HepG2 (cell line): ENCODE results near the gene CNDP1. TPM values are rescaled to one million over a fixed set of nuclear protein-coding genes. Genes with fewer than 3 reads are reported as not detected.

ENCODE experiments used
- ATAC-seq: fragments of 200-7000 bp; cut with Tn5 transposase; 3 replicates; pipeline ENCODE4 v1.9.1; 2020; ENCODE audit warnings: mild to moderate bottlenecking, moderate library complexity
- BruUV-seq: library from RNA; stranded (reverse); fragments of 400-500 nt; replicated peaks from 2 replicates; lab custom pipeline; 2021; lab: Mats Ljungman, UMichigan
- CTCF ChIA-PET: fragments of 300-600 bp; formaldehyde crosslinking; extraction: SDS; loops from one replicate; lab custom pipeline; 2021; ENCODE audit warnings: low total read pairs, inconsistent platforms, low intra/inter-chr PET ratio; lab: Yijun Ruan, JAX
- POLR2A ChIA-PET: fragments of 350-600 bp; sonication (Branson Sonifier 250); formaldehyde crosslinking; loops from one replicate; lab custom pipeline; 2020; ENCODE audit warnings: antibody characterized with exemption, inconsistent platforms; lab: Yijun Ruan, JAX
- DNase-seq: peaks from one replicate; pipeline ENCODE4 v3.0.0-alpha.2; 2015; ENCODE audit warnings: low spot score
- FAIRE-seq: peaks from 3 replicates; lab custom pipeline; 2011; peaks lifted over from hg19 to GRCh38; lab: Jason Lieb, UNC
- H2AFZ ChIP-seq: one replicate; pipeline ENCODE4 v1.6.1; 2011; ENCODE audit warnings: low read length, inconsistent platforms
- H3K27ac ChIP-seq: fragments of 300-600 bp; 3 replicates; pipeline ENCODE4 v1.8.0; 2011; ENCODE audit warnings: mixed run types, mild to moderate bottlenecking, mixed read lengths, low read length, inconsistent platforms; ENCODE audit not compliant: insufficient read depth; ENCODE audit errors: extremely low read length
- H3K27me3 ChIP-seq, 2 experiments: fragments of 200-600 bp in 1 of 2; 2 replicates in 1 of 2; 3 replicates in 1 of 2; pipeline versions ENCODE4 v1.6.0 to v1.8.0; 2011; ENCODE audit warnings: low read length in 2 of 2, mild to moderate bottlenecking in 2 of 2, moderate library complexity in 2 of 2, inconsistent platforms in 1 of 2; ENCODE audit not compliant: insufficient read depth in 2 of 2, control insufficient read depth in 1 of 2
- H3K36me3 ChIP-seq, 2 experiments: fragments of 200-600 bp in 1 of 2; replicated peaks in 1 of 2; 2 replicates in 1 of 2; 3 replicates in 1 of 2; pipeline versions ENCODE4 v1.5.1 to v1.8.0; 2011; ENCODE audit warnings: low read length in 2 of 2, inconsistent platforms in 1 of 2; ENCODE audit not compliant: insufficient read depth in 2 of 2, control insufficient read depth in 1 of 2
- H3K4me1 ChIP-seq: 2 replicates; pipeline ENCODE4 v1.5.1; 2012; ENCODE audit warnings: low read length, inconsistent platforms; ENCODE audit not compliant: insufficient read depth
- H3K4me2 ChIP-seq: 2 replicates; pipeline ENCODE4 v1.6.0; 2011; ENCODE audit warnings: low read depth, low read length, inconsistent platforms
- H3K4me3 ChIP-seq, 3 experiments: fragments of 200-600 bp in 1 of 3; sonication (generic), shearing (Covaris generic) in 1 of 3; replicated peaks in 1 of 3; 2 replicates each; pipeline ENCODE4 v1.5.1; 2011 to 2016; ENCODE audit warnings: low read length in 3 of 3, inconsistent platforms in 2 of 3, low read depth in 2 of 3, mild to moderate bottlenecking in 2 of 3, control low read depth in 1 of 3, mixed read lengths in 1 of 3; ENCODE audit not compliant: insufficient read depth in 1 of 3
- H3K79me2 ChIP-seq: one replicate; pipeline ENCODE4 v1.6.1; 2011; ENCODE audit warnings: low read length, inconsistent platforms; ENCODE audit not compliant: insufficient read depth
- H3K9ac ChIP-seq: 2 replicates; pipeline ENCODE4 v1.6.0; 2011; ENCODE audit warnings: mild to moderate bottlenecking, low read depth, low read length, inconsistent platforms; ENCODE audit not compliant: insufficient read depth
- H3K9me3 ChIP-seq: 2 replicates; pipeline ENCODE4 v1.5.1; 2012; ENCODE audit warnings: mild to moderate bottlenecking, low read length
- H4K20me1 ChIP-seq: 2 replicates; pipeline ENCODE4 v1.6.0; 2011; ENCODE audit warnings: inconsistent platforms, mild to moderate bottlenecking, low read length, moderate library complexity; ENCODE audit not compliant: insufficient read depth
- ATF2 ChIP-seq: sonication (generic); formaldehyde crosslinking; IDR thresholded peaks from 2 replicates; pipeline ENCODE4 v1.4.0; 2020; ENCODE audit warnings: missing genetic modification reagents
- FOSL2 ChIP-seq: sonication (generic); formaldehyde crosslinking; IDR thresholded peaks from 2 replicates; pipeline ENCODE4 v1.4.0; 2020; ENCODE audit warnings: missing genetic modification reagents
- FOXA1 ChIP-seq, 2 experiments: fragments of 450-650 bp in 1 of 2; sonication (generic) in 1 of 2; formaldehyde crosslinking in 1 of 2; IDR thresholded peaks; 2 replicates each; pipeline versions ENCODE4 v1.4.0 to v1.6.1; 2016 to 2020; ENCODE audit warnings: missing genetic modification reagents in 1 of 2
- FOXA3 ChIP-seq: IDR thresholded peaks from 2 replicates; pipeline ENCODE4 v1.6.1; 2016; ENCODE audit warnings: missing genetic modification reagents, missing compliant biosample characterization
- FOXP1 ChIP-seq, 2 experiments: fragments of 450-650 bp in 1 of 2; IDR thresholded peaks; 2 replicates each; pipeline ENCODE4 v1.6.1; 2017 to 2018; ENCODE audit warnings: antibody characterized with exemption in 1 of 2
- KLF9 ChIP-seq: IDR thresholded peaks from 2 replicates; pipeline ENCODE4 v1.6.1; 2016; ENCODE audit warnings: low read depth
- NR2F6 ChIP-seq, 2 experiments: IDR thresholded peaks; 2 replicates each; pipeline ENCODE4 v1.6.1; 2016; ENCODE audit warnings: antibody characterized with exemption in 1 of 2, mild to moderate bottlenecking in 1 of 2
- RBFOX2 ChIP-seq: fragments of 200-400 bp; formaldehyde crosslinking; IDR thresholded peaks from 2 replicates; pipeline ENCODE4 v1.6.1; 2017; ENCODE audit warnings: low read depth, mild to moderate bottlenecking, low read length
- ZNF12 ChIP-seq: sonication (generic); formaldehyde crosslinking; IDR thresholded peaks from 2 replicates; pipeline ENCODE4 v1.5.0; 2020; ENCODE audit warnings: missing genetic modification reagents
- ZNF556 ChIP-seq: sonication (generic); formaldehyde crosslinking; IDR thresholded peaks from 2 replicates; pipeline ENCODE4 v1.4.0; 2020; ENCODE audit warnings: mild to moderate bottlenecking, missing genetic modification reagents, borderline replicate concordance
- WGBS: methylation state at CpG from one replicate; pipeline ENCODE4 v1.1.6; 2017; ENCODE audit warnings: low lambda C conversion rate; 5-methylcytosine and 5-hydroxymethylcytosine counted together
- in situ Hi-C: cut with HindIII; loops from 2 replicates; pipeline ENCODE4 v1.10.0; 2017; ENCODE audit warnings: low pct_unique_long_range_greater_than_20kb; ENCODE audit not compliant: extremely low pct_ligation_motif_present
- intact Hi-C: fragments of 100-400 bp; cut with micrococcal nuclease; formaldehyde crosslinking; loops from one replicate; pipeline ENCODE4 v1.10.0; 2022; ENCODE audit not compliant: unreplicated experiment
- polyA plus RNA-seq, 8 experiments: library from polyadenylated mRNA; depleted of rRNA in 3 of 8; stranded (reverse) in 7 of 8; unstranded in 1 of 8; fragments of >200 nt; fragmentation: Illumina TruSeq in 4 of 8; extraction: Trizol in 4 of 8; gene quantifications; 2 replicates each; pipeline versions ENCODE4 v1.2.1 to v1.2.3, GENCODE V29; 2011 to 2016; ENCODE audit warnings: low read depth in 4 of 8, missing spikeins in 1 of 8, mixed read lengths in 1 of 8; ENCODE audit not compliant: insufficient read depth in 1 of 8
- total RNA-seq, 5 experiments: library from RNA; depleted of rRNA; stranded (reverse); fragments of >200 nt; fragmentation: Illumina TruSeq; extraction: Trizol; gene quantifications; 2 replicates each; pipeline ENCODE4 v1.2.3, GENCODE V29; 2016; ENCODE audit warnings: low read depth in 1 of 5

Gene CNDP1
- total and polyA plus RNA-seq, 2 of the 13 experiments (the other 11 are each of a cell fraction or from before 2014, with no cell fraction given) = 0.01 TPM; not detected in 1

- intact Hi-C loops (no loop called here), in situ Hi-C loops (no loop called here)
- H3K27me3 ChIP-seq = no peaks in the 10 kb centered on the region
- TF ChIP-seq NR2F6 (IDR thresholded peaks at IDR 0.05) (no peak), NR2F6 (CRISPR knock-in tag; IDR thresholded peaks at IDR 0.05) (no peak), KLF9 (CRISPR knock-in tag) (no peak), RBFOX2 (no peak)
- POLR2A ChIA-PET = no interaction called here
- DNase-seq = no peak
- no peak overlapping the region for H2AFZ ChIP-seq
- no peaks in the 10 kb centered on the region for H3K36me3 ChIP-seq
- CTCF ChIA-PET = no interaction called here
- H4K20me1 ChIP-seq = no peaks in the 10 kb centered on the region
- no peak for ATAC-seq
- H3K27ac ChIP-seq = no peak overlapping the region
- WGBS = 86% methylated on average over 1 of the region's 1 CpG
- no peak for FAIRE-seq
- H3K4me1 ChIP-seq = peaks cover 20% of the 10 kb centered on the region
- no peaks in the 10 kb centered on the region for H3K79me2 ChIP-seq
- no peak overlapping the region for H3K9ac ChIP-seq
- no TSS peak for BruUV-seq
- H3K4me2 ChIP-seq = no peak overlapping the region
- H3K9me3 ChIP-seq = no peaks in the 10 kb centered on the region
- no peak overlapping the region for H3K4me3 ChIP-seq
These were observed 79.1 kb downstream of the CNDP1 start for GRCh38 chr18:74613381-74613780.

- no peak overlapping the region for H2AFZ ChIP-seq
- H3K4me3 ChIP-seq = no peak overlapping the region
- DNase-seq = no peak
- H3K27ac ChIP-seq = no peak overlapping the region
- intact Hi-C loops = no loop called here
- in situ Hi-C loops = no loop called here
- no peak for ATAC-seq
- 60% methylated on average over 7 of the region's 7 CpGs for WGBS
- CTCF ChIA-PET = no interaction called here
- no peaks in the 10 kb centered on the region for H4K20me1 ChIP-seq
- TF ChIP-seq ATF2 (CRISPR knock-in tag) = no peak
- no peak for TF ChIP-seq FOXA1 (IDR thresholded peaks at IDR 0.05)
- TF ChIP-seq FOXA1 (CRISPR knock-in tag; IDR thresholded peaks at IDR 0.05) = 0 out of 2 replicates have a peak, but pooled peaks have one; percentile 32
- TF ChIP-seq ZNF556 (CRISPR knock-in tag) = no peak
- TF ChIP-seq FOXP1 (IDR thresholded peaks at IDR 0.05) = 0 out of 2 replicates have a peak, but pooled peaks have one; percentile 9
- TF ChIP-seq FOXP1 (CRISPR knock-in tag; IDR thresholded peaks at IDR 0.05) = no peak
- peak; percentile 66; the same call in 1 of the 2 replicates for TF ChIP-seq FOXA3 (CRISPR knock-in tag)
- peak; percentile 98 for TF ChIP-seq ZNF12 (CRISPR knock-in tag)
- TF ChIP-seq FOSL2 (CRISPR knock-in tag) = 0 out of 2 replicates have a peak, but pooled peaks have one; percentile 22
- TF ChIP-seq, all 625 proteins: peak for 5
- Histone ChIP-seq H3K9me3 (no peaks in the 10 kb centered on the region), H3K4me1 (peaks cover 7% of the 10 kb centered on the region; the same call in 1 of the 2 replicates), H3K9ac (no peak overlapping the region), H3K27me3 (no peaks in the 10 kb centered on the region), H3K36me3 (no peaks in the 10 kb centered on the region), H3K4me2 (no peak overlapping the region), H3K79me2 (peaks cover 2% of the 10 kb centered on the region)
- FAIRE-seq = no peak
- POLR2A ChIA-PET = no interaction called here
- BruUV-seq = no TSS peak
These were observed 82.2 kb downstream of the CNDP1 start for GRCh38 chr18:74616494-74616893.
